BE2C (cell line): ENCODE results near the gene BID.

Experiments used
- DNase-seq: peaks from one replicate; pipeline ENCODE4 v3.0.0-alpha.2; 2020
- H3K27me3 ChIP-seq: fragments of 250-450 bp; sonication (Bioruptor Pico); 2 replicates; pipeline ENCODE4 v1.5.1; 2020; ENCODE audit warnings: mild to moderate bottlenecking
- H3K36me3 ChIP-seq: fragments of 250-450 bp; sonication (Bioruptor Pico); 2 replicates; pipeline ENCODE4 v1.5.1; 2020; ENCODE audit warnings: mild to moderate bottlenecking
- H3K4me1 ChIP-seq: fragments of 250-450 bp; sonication (Bioruptor Pico); 2 replicates; pipeline ENCODE4 v1.5.1; 2020
- H3K4me3 ChIP-seq: 2 replicates; pipeline ENCODE4 v1.5.1; 2011; ENCODE audit warnings: low read depth, low read length
- H3K9me3 ChIP-seq: fragments of 250-450 bp; sonication (Bioruptor Pico); 2 replicates; pipeline ENCODE4 v1.5.1; 2020
- CTCF ChIP-seq: IDR thresholded peaks from 2 replicates; pipeline ENCODE4 v1.5.1; 2012; ENCODE audit warnings: mild to moderate bottlenecking, low read depth, low read length

The BID gene

GRCh38 chr22:17814084-17814483, 39.8 kb upstream of the BID start:
- no peak for DNase-seq
- H3K4me3 ChIP-seq = no peak overlapping the region
- TF ChIP-seq CTCF = no peak
- H3K4me1 ChIP-seq = no peaks in the 10 kb centered on the region
- H3K9me3 ChIP-seq = no peaks in the 10 kb centered on the region
- peaks cover 17% of the 10 kb centered on the region for H3K36me3 ChIP-seq
- no peaks in the 10 kb centered on the region for H3K27me3 ChIP-seq

- no peak for TF ChIP-seq CTCF
- H3K36me3 ChIP-seq = peaks cover 25% of the 10 kb centered on the region
- no peak for DNase-seq
- H3K4me1 ChIP-seq = no peaks in the 10 kb centered on the region
- no peak overlapping the region for H3K4me3 ChIP-seq
- no peaks in the 10 kb centered on the region for H3K9me3 ChIP-seq
- no peaks in the 10 kb centered on the region for H3K27me3 ChIP-seq
Observed at GRCh38 chr22:17811119-17811518, 36.9 kb upstream of the BID start.

- no peak for TF ChIP-seq CTCF
- peaks cover 27% of the 10 kb centered on the region for H3K36me3 ChIP-seq
- no peak overlapping the region for H3K4me3 ChIP-seq
- no peaks in the 10 kb centered on the region for H3K9me3 ChIP-seq
- no peak for DNase-seq
- H3K27me3 ChIP-seq = no peaks in the 10 kb centered on the region
- no peaks in the 10 kb centered on the region for H3K4me1 ChIP-seq
Observed at GRCh38 chr22:17810570-17811116, 36.4 kb upstream of the BID start.

GRCh38 chr22:17808693-17809403, 34.6 kb upstream of the BID start:
- TF ChIP-seq CTCF = no peak
- no peak for DNase-seq
- no peaks in the 10 kb centered on the region for H3K4me1 ChIP-seq
- H3K27me3 ChIP-seq = no peaks in the 10 kb centered on the region
- H3K9me3 ChIP-seq = no peaks in the 10 kb centered on the region
- peaks cover 25% of the 10 kb centered on the region for H3K36me3 ChIP-seq
- H3K4me3 ChIP-seq = no peak overlapping the region

GRCh38 chr22:17807578-17808410, 33.5 kb upstream of the BID start:
- no peaks in the 10 kb centered on the region for H3K4me1 ChIP-seq
- H3K4me3 ChIP-seq = no peak overlapping the region
- H3K36me3 ChIP-seq = peaks cover 25% of the 10 kb centered on the region
- DNase-seq = no peak
- no peak for TF ChIP-seq CTCF
- H3K9me3 ChIP-seq = no peaks in the 10 kb centered on the region
- no peaks in the 10 kb centered on the region for H3K27me3 ChIP-seq

- no peak for TF ChIP-seq CTCF
- H3K9me3 ChIP-seq = no peaks in the 10 kb centered on the region
- no peaks in the 10 kb centered on the region for H3K4me1 ChIP-seq
- H3K36me3 ChIP-seq = peaks cover 25% of the 10 kb centered on the region
- no peak overlapping the region for H3K4me3 ChIP-seq
- H3K27me3 ChIP-seq = no peaks in the 10 kb centered on the region
- no peak for DNase-seq
Observed at GRCh38 chr22:17807086-17807485, 32.8 kb upstream of the BID start.
